ENCODE measurements around the gene CCT6A.
"Not testable (repeated sequence)": the region's sequence is repeated elsewhere in the genome, so short reads cannot be mapped to it uniquely, and the experiment has no call there.

Gene CCT6A

DNA sequence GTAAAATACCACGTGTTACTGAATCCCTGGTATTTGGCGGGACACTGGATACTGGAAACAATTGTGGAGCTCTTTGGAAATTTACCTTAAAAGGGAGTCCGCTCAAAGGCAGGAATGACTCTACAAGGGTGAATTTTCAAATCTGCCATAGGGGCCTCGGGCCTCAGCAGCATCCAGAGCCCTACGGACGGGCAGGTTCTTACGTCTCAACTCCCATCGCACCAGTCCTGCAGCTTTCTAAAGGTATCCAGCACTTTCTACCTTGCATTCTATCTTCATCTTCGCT, 569 bp upstream of the CCT6A start:
- TF ChIP-seq, protein P1, sequence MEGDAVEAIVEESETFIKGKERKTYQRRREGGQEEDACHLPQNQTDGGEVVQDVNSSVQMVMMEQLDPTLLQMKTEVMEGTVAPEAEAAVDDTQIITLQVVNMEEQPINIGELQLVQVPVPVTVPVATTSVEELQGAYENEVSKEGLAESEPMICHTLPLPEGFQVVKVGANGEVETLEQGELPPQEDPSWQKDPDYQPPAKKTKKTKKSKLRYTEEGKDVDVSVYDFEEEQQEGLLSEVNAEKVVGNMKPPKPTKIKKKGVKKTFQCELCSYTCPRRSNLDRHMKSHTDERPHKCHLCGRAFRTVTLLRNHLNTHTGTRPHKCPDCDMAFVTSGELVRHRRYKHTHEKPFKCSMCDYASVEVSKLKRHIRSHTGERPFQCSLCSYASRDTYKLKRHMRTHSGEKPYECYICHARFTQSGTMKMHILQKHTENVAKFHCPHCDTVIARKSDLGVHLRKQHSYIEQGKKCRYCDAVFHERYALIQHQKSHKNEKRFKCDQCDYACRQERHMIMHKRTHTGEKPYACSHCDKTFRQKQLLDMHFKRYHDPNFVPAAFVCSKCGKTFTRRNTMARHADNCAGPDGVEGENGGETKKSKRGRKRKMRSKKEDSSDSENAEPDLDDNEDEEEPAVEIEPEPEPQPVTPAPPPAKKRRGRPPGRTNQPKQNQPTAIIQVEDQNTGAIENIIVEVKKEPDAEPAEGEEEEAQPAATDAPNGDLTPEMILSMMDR (IDR thresholded peaks at IDR 0.05; ENCODE audit: low read depth, low read length): no peak
- Histone ChIP-seq H3K36me3 (peaks cover 39% of the 10 kb centered on the region), H3K4me3 (ENCODE audit: low read depth, low read length) (peak overlapping the region; percentile 99), H3K27me3 (ENCODE audit: insufficient read depth, low read depth, severe bottlenecking) (no peaks in the 10 kb centered on the region), H3K27ac (peak overlapping the region; percentile 94), H3K9me3 (ENCODE audit: severe bottlenecking) (no peaks in the 10 kb centered on the region)
- DNase-seq: no peak

DNA sequence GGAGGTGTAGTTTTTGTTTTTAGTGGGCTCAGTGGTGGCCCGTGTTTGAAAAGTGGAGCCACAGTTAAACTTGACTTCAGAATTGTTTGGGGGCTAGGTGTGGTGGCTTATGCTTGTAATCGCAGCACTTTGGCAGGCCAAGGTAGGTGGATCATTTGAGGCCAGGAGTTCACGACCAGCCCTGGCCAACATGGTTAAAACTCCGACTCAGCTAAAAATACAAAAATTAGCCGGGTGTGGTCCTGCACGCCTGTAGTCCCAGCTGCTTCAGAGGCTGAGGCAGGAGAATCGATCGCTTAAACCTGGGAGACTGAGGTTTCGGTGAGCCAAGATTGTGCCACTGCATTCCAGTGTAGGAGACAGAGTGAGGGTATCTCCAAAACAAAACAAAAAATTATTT, 1.8 kb downstream of the CCT6A start:
- DNase-seq: no peak
- H3K27ac ChIP-seq: peak overlapping the region; percentile 25
- TF ChIP-seq, protein P1 (IDR thresholded peaks at IDR 0.05; ENCODE audit: low read depth, low read length): no peak
- no peaks in the 10 kb centered on the region for H3K9me3 ChIP-seq (ENCODE audit: severe bottlenecking)
- H3K4me3 ChIP-seq (ENCODE audit: low read depth, low read length): no peak overlapping the region
- H3K27me3 ChIP-seq (ENCODE audit: insufficient read depth, low read depth, severe bottlenecking): no peaks in the 10 kb centered on the region
- peaks cover 60% of the 10 kb centered on the region for H3K36me3 ChIP-seq

DNA sequence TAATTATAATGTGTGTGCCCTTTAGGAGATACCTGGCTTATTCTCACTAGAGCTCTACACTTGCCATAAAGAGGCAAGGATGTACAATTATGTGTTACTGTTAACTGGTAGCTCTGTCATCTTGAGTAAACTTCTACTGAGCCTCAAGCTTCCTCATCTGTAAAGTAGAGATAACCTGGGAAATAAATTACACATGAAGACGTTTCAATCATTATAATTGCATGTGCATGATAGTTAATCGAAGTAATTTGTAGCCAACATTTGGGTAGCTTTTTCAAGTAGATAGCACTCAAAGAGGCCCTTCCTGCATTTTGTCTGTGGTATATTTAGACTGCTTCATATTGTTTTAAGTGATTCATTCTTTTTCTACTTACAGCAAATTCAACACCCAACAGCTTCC, 2.4 kb downstream of the CCT6A start:
- H3K27me3 ChIP-seq (ENCODE audit: insufficient read depth, low read depth, severe bottlenecking): no peaks in the 10 kb centered on the region
- no peak overlapping the region; the same call in 1 of the 2 replicates for H3K27ac ChIP-seq
- H3K4me3 ChIP-seq (ENCODE audit: low read depth, low read length): no peak overlapping the region
- DNase-seq: no peak
- H3K36me3 ChIP-seq: peaks cover 66% of the 10 kb centered on the region
- H3K9me3 ChIP-seq (ENCODE audit: severe bottlenecking): no peaks in the 10 kb centered on the region
- TF ChIP-seq, protein P1 (IDR thresholded peaks at IDR 0.05; ENCODE audit: low read depth, low read length): no peak

DNA sequence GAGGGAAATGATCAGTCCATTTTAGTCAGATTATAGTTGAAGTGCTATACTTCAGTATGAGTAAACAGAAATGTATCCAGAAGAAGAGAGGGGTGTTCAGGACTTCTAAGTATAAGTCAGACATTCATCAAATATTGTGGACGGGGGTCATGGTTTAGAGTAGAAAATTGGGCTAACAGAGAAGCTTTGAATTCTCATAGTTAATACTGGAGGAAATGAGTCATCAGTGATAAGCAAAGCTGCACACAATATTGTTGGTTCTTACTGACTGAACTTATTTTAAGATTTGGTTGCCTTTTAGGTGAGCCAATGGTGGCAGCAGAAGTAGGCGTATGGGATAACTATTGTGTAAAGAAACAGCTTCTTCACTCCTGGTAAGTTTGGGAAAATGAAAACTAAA, 10.8 kb downstream of the CCT6A start:
- H3K27ac ChIP-seq: no peak overlapping the region
- no peak for DNase-seq
- peaks cover 54% of the 10 kb centered on the region for H3K36me3 ChIP-seq

DNA sequence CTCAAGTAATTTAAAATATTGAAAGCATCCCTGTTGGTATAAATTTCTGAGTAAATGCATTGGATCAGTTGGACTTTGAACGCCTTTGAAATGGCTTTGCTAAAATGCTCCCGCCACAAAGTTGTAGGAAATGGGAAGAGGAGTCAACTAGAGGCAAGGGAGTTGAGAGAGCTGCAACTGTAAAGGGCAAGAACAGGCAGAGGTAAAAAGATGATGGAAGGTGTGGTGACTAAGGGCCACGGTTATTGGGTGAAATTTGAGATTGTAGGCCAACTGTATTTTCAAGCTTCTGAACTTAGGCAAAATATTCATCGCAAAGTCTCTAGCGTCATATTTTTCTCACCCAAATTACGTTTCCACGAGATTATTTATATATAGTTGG, 11.9 kb downstream of the CCT6A start:
- TF ChIP-seq, protein P1 (IDR thresholded peaks at IDR 0.05; ENCODE audit: low read depth, low read length): no peak
- Histone ChIP-seq H3K27ac (peak overlapping the region; percentile 93; the same call in 1 of the 2 replicates), H3K27me3 (ENCODE audit: insufficient read depth, low read depth, severe bottlenecking) (no peaks in the 10 kb centered on the region), H3K36me3 (peaks cover 45% of the 10 kb centered on the region), H3K4me3 (ENCODE audit: low read depth, low read length) (no peak overlapping the region), H3K9me3 (ENCODE audit: severe bottlenecking) (no peaks in the 10 kb centered on the region)
- DNase-seq: no peak

More for the DNA sequence above, 10.8 kb downstream of the CCT6A start:
- Histone ChIP-seq H3K4me3 (ENCODE audit: low read depth, low read length) (no peak overlapping the region), H3K27me3 (ENCODE audit: insufficient read depth, low read depth, severe bottlenecking) (no peaks in the 10 kb centered on the region), H3K9me3 (ENCODE audit: severe bottlenecking) (no peaks in the 10 kb centered on the region)
- TF ChIP-seq, protein P1 (IDR thresholded peaks at IDR 0.05; ENCODE audit: low read depth, low read length): no peak

DNA sequence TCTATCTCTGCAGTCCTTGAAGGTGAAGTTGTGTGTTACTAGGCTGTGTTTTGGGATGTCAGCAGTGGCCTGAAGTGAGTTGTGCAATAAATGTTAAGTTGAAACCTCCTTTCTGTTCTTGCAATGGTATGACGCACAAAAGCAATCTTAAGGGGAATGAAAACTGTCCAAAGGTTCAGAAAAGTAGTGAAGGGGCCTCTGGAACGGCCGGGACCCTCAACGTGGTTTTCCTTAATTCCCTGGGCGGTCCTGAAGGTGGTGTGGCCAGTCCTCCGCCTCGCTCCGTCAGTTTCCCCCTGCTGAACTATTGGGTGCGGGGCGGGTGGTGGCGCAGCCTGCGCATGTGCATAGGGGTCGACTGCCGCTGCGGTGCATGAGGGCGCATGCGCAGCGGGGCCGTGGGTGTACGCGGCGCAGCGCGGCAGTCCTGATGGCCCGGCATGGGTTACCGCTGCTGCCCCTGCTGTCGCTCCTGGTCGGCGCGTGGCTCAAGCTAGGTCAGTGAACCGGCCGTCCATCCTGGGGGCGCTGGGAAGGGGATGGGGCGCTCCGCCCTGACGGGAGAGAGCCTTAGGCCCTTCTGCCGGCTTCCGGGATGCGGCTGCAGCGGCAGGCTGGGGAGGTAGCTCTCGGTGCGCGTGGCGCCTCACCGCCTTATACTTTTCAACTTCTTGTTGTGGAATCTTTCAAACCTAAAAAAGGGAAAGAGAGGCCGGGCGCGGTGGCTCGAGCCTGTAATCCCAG, 12.5 kb downstream of the CCT6A start, which contains the start of gene SUMF2:
TSS of gene SUMF2 (plus strand) at position 405 of the 744 bp plus-strand sequence. CDS start at position 431, 26 bp downstream.
- TF ChIP-seq, protein P1 (IDR thresholded peaks at IDR 0.05; ENCODE audit: low read depth, low read length): peak; percentile 39
- Histone ChIP-seq H3K4me3 (ENCODE audit: low read depth, low read length) (peak within 1 kb of the TSS; percentile 95), H3K27ac (peak within 1 kb of the TSS; percentile 93), H3K27me3 (ENCODE audit: insufficient read depth, low read depth, severe bottlenecking) (no peaks in the 10 kb centered on the region), H3K9me3 (ENCODE audit: severe bottlenecking) (no peaks in the 10 kb centered on the region), H3K36me3 (peaks cover 39% of the 10 kb centered on the region)
- DNase-seq: peak; percentile 93

DNA sequence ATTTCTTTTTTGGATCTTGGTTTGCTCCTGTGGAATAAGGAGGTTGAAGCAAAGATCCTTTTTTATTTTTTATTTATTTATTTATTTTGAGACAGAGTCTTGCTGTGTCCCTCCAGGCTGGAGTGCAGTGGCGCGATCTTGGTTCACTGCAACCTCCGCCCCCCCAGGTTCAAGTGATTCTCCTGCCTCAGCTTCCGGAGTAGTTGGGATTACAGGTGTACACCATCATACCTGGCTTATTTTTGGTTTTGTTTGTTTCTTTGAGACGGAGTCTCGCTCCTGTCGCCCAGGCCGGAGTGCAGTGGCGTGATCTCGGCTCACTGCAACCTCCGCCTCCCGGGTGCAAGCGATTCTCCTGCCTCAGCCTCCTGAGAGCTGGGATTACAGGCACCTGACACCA, 14.8 kb downstream of the CCT6A start:
- H3K27me3 ChIP-seq (ENCODE audit: insufficient read depth, low read depth, severe bottlenecking); H3K4me3 ChIP-seq (ENCODE audit: low read depth, low read length); H3K27ac ChIP-seq; DNase-seq; H3K9me3 ChIP-seq (ENCODE audit: severe bottlenecking): not testable (repeated sequence)
- H3K36me3 ChIP-seq: peaks cover 33% of the 10 kb centered on the region

Measured in WERI-Rb-1 (cell line).